HG03196 (cell line): ENCODE measurements around the gene ROBO1.

Experiments
- ATAC-seq: cut with Tn5 transposase; IDR thresholded peaks from one replicate; pipeline ENCODE4 v1.9.1; 2021; ENCODE audit not compliant: unreplicated experiment

ROBO1 gene

DNA sequence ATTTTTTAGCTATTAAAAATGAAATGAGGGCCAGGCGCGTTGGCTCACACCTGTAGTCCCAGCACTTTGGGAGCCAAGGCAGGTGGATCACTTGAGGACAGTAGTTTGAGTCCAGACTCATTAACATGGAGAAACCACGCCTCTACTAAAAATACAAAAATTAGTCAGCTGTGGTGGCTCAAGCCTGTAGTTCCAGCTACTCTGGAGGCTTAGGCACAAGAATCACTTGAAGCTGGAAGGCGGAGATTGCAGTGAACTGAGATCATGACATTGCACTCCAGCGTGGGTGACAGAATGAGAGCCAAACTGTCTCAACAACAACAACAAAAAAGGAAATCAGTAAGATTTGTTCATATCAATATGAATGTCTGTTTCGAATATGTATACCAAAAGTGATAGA is 517.1 kb downstream of the ROBO1 start:
- no peak for ATAC-seq

DNA sequence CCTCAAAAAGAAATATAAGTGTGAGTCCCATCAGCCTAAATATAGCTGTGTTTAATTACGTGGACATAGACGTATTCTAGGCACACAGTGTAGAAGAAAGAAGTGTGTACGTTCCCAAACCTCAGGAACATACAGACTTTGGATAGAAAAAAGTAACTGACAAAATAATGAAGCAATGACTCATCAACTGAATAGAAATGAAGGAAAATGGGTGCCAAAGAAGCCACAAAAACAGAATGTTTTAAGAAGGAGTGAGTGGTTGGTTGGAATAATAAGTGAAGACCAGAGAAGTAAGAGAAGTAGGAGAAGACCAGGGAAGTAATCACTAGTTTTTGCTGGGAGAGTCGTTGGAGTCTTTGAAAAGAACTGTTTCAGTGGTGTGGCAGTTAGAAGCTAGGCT is 518.1 kb downstream of the ROBO1 start:
- ATAC-seq = no peak

DNA sequence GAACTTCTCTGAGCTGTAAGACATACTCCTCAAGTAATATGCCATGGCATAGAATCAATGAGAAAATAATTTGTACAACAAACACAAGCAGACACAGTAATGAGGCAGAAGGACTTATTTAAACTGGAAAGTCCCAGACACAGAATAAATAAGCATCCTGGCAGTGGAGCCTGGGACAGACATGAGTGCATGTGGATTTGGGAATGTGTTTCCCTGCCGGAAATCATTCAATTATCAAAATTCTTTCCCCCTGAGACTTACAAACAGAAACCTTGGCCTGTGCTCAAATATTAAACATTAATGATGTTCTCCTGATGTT is 520.1 kb downstream of the ROBO1 start:
- ATAC-seq = no peak

DNA sequence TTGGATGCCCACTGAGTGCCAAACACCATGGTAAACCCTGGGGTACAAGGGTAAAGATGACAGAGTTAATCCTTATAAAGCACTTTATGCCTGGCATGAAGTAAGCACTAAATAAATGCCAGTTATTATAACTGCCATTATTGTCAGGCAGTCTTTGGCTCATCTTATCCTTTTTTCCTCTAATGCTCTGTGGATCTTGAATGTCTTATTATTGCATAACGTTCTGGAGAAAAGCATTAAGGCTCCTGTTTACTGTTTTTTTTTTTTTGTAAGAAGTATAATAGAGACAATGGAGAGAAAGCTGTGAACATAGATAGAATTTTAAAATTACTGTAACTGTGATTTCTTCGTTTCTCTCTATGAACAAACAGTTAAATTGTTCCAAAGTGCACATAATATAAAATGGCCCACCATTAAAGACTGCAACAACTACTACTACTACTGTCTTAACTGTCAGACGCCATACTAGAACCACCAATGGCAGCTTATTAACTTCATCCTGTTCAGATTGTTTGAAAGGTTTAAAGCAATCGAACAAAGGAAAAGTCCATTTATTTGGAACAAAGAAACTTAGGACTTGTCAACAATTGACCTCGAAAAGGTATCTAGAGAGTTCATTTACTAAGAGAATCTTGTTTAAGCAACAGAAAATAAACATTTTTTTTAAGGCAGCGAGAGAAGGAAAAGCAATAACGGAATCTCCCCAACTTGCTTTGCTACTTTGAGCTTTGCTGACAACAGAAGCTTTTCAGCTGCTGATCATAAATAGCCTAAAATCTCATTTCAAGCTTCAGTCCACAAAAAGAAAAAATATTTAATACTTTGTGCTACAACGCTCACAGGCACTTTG is 520.7 kb downstream of the ROBO1 start:
- no peak for ATAC-seq

DNA sequence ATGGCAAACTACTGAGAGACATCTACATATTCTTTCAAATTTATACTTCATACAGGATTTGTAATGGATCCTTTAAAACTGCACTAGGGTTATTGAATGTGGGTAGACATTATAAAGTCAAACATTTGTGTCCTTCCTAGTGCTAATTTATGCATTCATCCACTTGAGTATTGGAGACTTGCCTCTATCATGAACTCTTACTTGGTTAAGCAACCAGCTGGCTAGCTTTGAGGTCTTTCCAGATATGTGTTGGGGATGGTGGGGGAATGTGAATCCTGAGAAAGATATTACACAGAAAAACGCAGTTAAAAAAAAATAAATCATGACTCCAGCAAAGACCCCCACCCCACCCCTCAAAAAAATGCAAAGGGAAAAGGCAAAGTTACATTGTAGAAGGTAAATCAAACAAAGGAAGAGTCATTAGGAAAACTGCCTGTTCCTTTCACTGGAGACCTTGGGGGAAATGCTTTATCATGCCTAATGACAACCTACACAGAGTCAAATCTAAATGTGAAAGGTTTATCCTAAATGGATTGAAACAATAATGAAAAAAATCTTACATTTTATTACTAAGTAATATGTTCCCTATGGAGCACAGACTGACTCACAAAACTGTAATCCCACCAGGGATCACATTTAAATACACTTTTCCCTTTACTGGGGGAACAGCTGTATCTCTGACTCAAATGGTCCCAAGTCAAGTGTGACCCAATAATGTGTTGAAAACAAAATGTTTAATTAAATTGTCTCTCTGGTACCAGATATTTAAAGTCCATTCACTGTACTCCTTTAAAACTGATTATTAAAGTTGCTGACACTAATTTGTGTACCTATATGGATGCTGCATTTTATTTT is 522.3 kb downstream of the ROBO1 start:
- ATAC-seq = no peak

DNA sequence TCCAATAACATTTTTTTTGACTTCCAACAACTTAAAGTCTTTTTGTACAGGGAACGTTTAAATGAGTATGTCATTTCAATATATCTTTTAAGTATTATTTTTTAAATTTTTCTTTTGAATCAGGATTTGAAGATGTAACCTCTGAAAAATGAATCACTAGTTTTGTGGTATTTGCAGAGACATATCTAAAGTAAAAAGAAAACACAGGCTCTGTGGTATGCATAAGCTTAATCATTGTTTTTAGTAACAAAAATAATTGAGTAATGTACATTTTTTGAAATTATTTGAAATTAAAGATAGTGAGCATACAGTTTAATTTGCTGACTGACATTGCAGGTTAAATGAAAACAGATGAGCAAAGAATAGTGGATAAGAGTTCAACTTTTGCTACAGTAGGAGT is 531.3 kb downstream of the ROBO1 start:
- no peak for ATAC-seq

DNA sequence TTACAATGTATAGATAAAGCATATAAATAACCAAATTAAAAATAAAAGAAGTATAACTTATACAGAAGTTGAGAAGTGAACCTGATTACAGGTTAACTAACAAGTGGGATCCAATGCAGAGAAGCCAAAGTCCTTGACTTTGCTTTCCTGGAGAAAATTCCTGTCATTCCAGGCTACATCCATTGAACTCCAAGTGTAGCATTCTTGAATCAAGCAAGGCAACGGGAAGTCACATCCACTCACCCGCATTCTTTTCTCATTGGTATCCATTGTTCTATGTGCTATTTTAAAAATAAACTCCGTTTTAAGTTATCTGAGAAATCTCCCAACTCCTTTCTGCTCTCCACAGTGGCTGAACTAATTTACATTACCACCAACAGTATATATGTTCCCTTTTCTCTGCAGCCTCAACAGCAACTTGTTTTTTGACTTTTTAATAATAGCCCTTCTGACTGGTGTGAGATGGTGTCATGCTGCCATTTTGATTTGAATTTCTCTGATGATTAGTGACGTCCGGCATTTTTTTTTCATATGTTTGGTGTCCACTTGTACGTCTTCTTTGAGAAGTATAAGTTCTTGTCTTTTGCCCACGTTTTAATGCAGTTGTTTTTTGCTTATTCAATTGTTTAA is 534.3 kb downstream of the ROBO1 start:
- ATAC-seq = no peak

DNA sequence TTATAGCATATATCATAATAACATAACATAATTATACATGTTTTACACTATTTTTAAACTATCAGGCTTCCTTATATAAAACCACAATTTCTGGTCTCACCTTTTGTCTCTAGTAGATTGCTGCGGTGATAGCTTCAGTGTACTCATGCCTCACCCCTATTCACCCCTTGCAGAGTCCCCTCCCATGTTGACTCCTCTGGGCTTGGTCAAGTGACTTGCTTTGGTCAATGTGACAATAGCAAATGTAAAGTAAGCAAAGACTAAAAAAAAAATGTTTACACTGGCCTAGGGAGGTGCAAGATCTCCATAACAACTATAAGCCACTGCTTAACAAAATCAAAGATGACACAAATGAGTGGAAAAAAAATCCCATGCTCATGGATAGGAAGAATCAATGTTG is 537.5 kb downstream of the ROBO1 start:
- ATAC-seq = no peak

DNA sequence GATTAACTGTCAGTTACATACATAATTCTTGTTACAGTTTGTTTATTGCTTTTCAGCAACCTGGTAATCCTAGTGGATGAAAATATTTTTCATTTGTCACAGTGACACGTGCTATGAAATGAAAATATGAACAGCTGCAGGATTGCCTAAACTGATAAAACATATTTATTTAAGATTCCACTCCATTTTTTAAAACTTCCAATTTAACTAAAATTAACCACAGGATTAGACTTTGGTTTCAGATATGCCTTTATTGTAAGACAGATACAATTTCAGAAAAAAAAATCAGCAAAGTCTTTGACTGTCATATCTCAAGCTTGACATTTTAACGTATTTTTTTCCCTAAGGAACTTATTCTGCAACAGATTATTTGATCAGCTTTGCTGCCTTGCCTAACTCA is 550.7 kb downstream of the ROBO1 start:
- ATAC-seq = no peak

DNA sequence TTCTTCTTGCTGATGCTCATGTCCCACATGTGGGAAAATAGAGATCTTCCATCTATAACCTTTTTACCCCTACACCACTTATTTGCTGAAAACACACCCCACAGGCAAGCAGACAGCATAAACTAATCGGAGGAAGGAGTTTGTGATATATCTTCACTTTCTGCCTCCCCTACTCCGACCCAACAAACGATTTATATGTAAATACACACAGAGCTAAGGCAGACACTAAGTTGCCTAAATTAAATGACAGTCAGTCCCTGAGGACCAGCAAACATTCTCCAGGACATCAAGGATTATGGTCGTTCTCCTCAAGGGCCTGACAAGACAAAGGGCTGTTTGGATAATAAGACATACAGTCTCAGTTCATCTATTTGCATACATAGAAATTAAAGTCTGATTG is 552.5 kb downstream of the ROBO1 start:
- no peak for ATAC-seq

DNA sequence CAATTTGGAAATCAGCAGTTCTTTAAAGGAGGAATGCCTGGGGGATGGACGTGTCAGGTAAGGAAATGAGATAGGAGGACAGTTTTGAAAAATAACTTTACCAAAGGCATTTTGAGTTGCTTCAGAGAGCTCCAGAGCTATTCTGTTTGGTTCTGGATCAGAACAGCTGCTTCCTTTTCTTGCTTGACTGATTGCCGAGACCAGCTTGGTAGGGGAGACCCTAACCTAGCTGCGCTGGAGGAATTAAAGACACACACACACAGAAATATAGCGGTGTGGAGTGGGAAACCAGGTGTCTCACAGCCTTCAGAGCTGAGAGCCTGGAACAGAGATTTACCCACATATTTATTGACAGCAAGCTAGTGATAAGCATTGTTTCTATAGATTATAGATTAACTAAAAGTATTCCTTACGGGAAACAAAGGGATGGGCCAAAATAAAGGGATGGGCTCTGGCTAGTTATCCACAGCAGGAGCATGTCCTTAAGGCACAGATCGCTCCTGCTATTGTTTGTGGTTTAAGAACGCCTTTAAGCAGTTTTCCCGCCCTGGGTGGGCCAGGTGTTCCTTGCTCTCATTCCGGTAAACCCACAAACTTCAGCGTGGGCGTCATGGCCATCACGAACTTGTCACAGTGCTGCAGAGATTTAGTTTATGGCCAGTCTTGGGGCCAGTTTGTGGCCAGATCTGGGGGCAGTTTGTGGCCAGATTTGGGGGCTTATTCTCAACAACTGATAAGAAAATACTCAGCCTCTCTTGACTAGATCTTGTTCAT is 556.0 kb downstream of the ROBO1 start:
- no peak for ATAC-seq

DNA sequence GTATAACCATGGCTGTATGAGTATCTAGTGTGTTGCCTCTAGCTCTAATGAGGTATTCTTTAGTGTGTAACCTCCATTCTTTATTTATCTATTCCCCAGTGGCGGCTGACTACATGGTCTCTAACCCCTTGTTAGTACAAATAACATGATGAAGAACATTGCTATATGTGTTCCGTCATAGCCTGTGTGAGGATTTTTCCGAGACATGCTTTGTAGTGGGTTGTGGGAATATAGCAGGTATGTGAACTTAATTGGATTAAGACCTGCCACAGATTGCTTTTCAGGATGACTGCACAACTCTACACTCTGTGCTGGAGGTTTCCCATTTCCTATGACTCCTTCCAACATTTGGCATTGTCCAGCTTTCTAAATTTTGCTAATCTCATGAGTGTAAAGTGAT is 563.4 kb downstream of the ROBO1 start:
- ATAC-seq = no peak

DNA sequence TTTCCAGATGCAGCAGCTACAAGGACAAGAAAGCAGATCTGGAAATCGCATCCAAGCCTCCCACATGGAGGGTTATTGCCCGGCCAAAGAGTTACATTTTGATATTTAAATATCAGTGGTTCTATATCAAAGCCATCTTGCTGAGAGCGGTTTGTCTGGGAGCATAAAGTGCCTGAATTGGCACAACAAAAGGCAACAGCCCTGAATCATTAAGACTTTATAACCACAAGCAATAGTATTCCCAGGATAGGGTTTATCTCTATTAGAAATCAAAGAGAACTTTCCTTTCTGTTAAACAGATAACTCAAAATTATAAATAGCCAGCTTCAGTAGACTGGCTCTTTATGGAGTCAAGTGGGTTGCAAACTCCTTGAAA is 564.7 kb downstream of the ROBO1 start:
- no peak for ATAC-seq

DNA sequence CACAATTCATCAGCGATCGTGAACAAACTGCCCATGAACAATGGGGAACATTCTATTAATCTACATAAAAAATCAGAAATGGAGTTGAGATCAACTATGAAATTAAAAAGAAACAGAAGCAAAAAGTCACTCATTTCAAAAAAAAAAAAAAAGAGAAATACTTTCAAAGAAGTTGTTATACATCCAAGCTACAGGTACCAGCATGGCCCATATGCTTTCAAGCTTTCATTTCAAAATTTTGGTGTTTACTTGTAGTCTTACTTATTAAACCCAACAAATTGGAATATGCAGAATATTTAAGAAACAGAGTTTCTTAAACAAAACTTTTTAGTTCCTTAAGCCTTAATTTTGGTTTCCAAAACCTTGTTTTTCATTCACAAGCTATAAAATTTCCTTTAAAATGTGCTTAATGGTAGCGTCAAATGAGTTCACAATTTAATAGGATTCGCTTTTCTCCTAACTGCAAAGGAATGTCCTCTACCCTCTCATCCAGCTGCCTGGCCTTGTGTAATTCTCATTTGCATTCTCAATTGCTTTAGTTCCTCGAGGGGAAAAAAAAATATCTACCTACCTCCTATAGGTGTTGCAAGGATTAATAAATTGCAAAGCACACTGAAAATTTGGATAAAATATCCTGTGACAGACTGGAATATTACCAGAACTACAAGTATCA is 565.2 kb downstream of the ROBO1 start:
- no peak for ATAC-seq

DNA sequence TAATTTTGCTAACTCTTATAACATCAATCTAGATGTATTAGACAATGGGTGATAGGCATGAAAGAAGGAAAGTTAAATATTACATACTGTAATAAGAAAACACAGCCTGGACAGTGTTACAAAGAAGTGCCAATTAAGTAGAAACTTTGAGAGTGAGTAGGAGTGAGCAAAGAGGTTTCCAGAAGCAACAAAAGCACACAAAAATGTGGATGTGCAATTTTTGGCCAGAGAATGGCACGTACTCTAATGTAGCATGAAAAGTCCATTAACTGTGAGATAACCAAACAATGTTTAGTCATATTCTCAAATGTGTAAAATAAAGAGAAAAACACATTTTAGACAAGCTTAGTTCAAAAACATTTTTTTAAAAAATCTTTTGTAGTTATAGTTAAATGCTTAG is 567.3 kb downstream of the ROBO1 start:
- no peak for ATAC-seq

DNA sequence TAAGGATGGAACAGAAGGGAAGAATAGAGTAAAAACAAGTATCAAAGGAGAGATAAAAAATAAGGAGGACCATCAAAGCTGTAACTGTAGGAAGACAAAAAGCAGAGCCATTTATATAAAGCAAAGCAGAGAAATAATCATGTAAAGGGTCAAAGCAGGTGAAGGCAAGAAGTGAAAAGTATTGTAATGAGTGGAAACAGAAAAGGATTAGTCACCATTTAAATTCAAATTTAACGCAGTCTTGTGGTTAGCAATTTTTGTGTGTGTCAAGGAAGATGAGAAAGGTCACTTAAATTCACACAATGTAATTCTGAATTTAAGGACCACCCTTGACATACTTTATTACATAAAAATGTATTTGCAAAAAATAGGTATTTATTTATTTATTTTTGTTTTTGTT is 567.8 kb downstream of the ROBO1 start:
- ATAC-seq = no peak

DNA sequence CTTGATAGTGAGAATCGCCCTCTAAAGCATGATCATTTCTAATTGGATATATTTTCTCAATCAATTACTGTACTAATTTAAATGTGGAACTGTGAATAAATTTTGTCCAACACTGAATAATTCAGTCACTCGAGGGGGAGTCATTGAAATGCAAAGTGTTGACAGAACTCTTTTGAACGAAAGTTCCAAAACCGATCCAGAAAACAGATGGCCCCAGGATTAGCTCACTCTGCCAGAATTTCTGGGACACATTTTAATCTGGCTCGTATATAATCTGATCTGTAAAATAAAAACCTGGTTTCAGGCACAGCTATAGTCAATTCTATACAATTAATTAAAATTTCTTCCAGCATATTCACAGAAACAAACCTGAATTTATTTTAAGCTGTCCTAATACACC is 580.4 kb downstream of the ROBO1 start:
- no peak for ATAC-seq

DNA sequence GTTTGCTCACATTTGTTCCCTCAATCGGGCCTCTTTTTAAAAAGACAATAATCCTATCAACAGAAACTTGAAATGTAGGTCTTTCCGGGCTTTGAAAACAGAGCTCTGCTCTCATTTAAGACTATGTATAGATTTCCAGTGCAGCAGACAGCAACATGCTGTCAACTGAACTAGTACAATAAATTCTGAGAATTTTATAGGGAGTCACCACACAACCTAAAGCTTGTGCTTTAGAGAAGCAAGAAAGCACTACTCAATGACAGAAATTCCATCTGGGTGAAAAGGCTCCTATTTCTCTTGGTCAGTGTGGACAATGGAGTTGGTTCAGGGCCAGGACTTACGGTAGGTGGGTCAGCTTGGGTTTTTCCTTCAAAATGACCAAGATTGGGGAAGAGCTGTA is 583.5 kb downstream of the ROBO1 start:
- no peak for ATAC-seq

DNA sequence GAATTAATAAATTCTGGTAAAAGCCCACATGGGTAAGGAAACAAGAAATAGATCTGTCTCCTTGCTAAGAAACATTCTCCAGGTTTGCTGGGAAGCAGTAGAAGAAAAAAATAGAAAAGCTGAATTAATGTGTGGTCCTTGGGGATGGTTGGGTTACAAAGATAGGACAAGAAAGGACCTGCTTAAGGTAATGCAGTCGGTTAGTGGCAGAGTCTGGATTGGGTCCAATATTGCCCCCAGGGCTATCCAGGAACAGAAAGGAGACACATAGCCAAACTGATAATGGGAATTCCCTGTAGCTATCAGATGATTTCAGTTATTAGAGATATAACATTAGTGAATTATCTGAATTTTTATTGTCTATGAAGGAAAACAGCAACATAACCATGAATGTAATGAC is 584.3 kb downstream of the ROBO1 start:
- no peak for ATAC-seq

DNA sequence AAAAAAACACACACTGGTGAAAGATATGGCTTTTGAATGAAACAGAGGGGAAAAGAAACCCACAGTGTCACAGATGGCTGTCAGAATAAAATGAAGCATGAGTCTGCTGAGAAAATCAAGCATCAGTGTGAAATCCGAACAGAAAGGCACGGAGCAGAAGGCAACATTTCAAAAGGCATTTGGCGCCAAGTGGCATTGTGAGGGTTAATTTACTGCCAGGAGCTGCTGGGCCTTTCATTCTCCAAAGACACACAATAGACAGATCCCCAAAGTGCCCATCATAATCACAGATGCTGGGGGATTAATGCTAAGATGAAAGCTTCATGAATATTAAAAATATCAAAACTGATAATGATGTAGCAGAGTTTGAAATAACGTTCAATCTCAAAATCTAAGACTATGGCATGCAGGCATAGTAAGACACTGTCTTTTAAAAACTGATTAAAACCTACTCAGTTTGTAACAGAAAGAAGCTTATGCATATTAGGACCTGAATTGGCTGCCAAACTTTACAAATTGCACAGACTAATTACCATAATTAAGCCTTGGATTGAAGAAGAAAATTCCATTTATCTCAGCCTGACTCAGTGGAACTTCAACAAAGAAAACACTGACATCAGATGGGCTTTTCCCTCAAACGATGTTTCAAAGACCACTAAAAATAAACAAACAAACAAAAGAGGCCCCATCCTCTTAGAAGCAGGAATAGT is 589.2 kb downstream of the ROBO1 start:
- ATAC-seq = no peak
